H1 (cell line): ENCODE results near the gene ISLR2. TPM values are rescaled to one million over a fixed set of nuclear protein-coding genes. Genes with fewer than 3 reads are reported as not detected.

Experiments
- CTCF ChIA-PET: fragments of 300-600 bp; sonication (Branson Sonifier 250); formaldehyde crosslinking; loops from one replicate; lab custom pipeline; 2021; ENCODE audit not compliant: partially characterized antibody; lab: Charles Lee
- POLR2A ChIA-PET: fragments of 300-600 bp; sonication (Branson Sonifier 250); formaldehyde crosslinking; loops from one replicate; lab custom pipeline; 2021; ENCODE audit warnings: inconsistent platforms; ENCODE audit not compliant: partially characterized antibody; lab: Charles Lee
- DNase-seq, 2 experiments: peaks; one replicate each; pipeline versions ENCODE4 v3.0.0 to v3.0.0-alpha.2; 2010 to 2022; ENCODE audit warnings: low spot score in 2 of 2, low read depth in 1 of 2, mixed read lengths in 1 of 2
- FAIRE-seq: peaks from 2 replicates; lab custom pipeline; 2011; peaks lifted over from hg19 to GRCh38; lab: Jason Lieb, UNC
- H2AFZ ChIP-seq: 2 replicates; pipeline ENCODE4 v1.8.1; 2012; ENCODE audit warnings: low read length, inconsistent platforms
- H2AK5ac ChIP-seq: 2 replicates; pipeline ENCODE4 v1.6.1; 2013; ENCODE audit warnings: low read depth, low read length
- H2BK120ac ChIP-seq: replicated peaks from 2 replicates; pipeline ENCODE3; 2013; ENCODE audit warnings: low read depth, low read length, inconsistent platforms
- H2BK12ac ChIP-seq: 2 replicates; pipeline ENCODE4 v1.6.1; 2013; ENCODE audit warnings: low read depth, low read length
- H2BK15ac ChIP-seq: 2 replicates; pipeline ENCODE4 v1.6.1; 2013; ENCODE audit warnings: low read length
- H2BK20ac ChIP-seq: 2 replicates; pipeline ENCODE4 v1.6.1; 2013; ENCODE audit warnings: low read length
- H2BK5ac ChIP-seq: 2 replicates; pipeline ENCODE4 v1.6.1; 2013; ENCODE audit warnings: low read depth, low read length
- H3K14ac ChIP-seq: 2 replicates; pipeline ENCODE4 v1.6.1; 2013; ENCODE audit warnings: inconsistent platforms; ENCODE audit not compliant: insufficient read length
- H3K18ac ChIP-seq: 2 replicates; pipeline ENCODE4 v1.6.1; 2013; ENCODE audit warnings: low read length; ENCODE audit errors: extremely low read depth
- H3K23ac ChIP-seq: 2 replicates; pipeline ENCODE4 v1.6.1; 2013; ENCODE audit warnings: inconsistent platforms; ENCODE audit not compliant: insufficient read length
- H3K23me2 ChIP-seq: 2 replicates; pipeline ENCODE4 v1.6.1; 2013; ENCODE audit warnings: low read depth, low read length
- H3K27ac ChIP-seq: 2 replicates; pipeline ENCODE4 v1.6.1; 2011; ENCODE audit warnings: low read depth, low read length, inconsistent platforms
- H3K27me3 ChIP-seq, 4 experiments: replicated peaks in 1 of 4; 1 replicate in 1 of 4; 2 replicates in 3 of 4; pipeline versions ENCODE4 v1.6.1 to v1.8.1; 2011 to 2013; ENCODE audit warnings: low read length in 3 of 4, mild to moderate bottlenecking in 3 of 4, inconsistent platforms in 2 of 4, mixed read lengths in 2 of 4, moderate library complexity in 1 of 4; ENCODE audit not compliant: control insufficient read depth in 3 of 4, insufficient read depth in 3 of 4; ENCODE audit errors: extremely low read depth in 1 of 4
- H3K36me3 ChIP-seq, 4 experiments: 2 replicates each; pipeline versions ENCODE4 v1.6.1 to v1.8.1; 2011 to 2013; ENCODE audit warnings: mild to moderate bottlenecking in 4 of 4, low read length in 3 of 4, moderate library complexity in 2 of 4, control low read depth in 1 of 4, inconsistent platforms in 1 of 4; ENCODE audit not compliant: insufficient read depth in 4 of 4, control insufficient read depth in 2 of 4
- H3K4ac ChIP-seq: replicated peaks from 2 replicates; pipeline ENCODE3; 2013; ENCODE audit warnings: low read length, low read depth, mixed read lengths, inconsistent platforms; ENCODE audit not compliant: insufficient read length
- H3K4me1 ChIP-seq, 4 experiments: replicated peaks in 1 of 4; 1 replicate in 1 of 4; 2 replicates in 3 of 4; pipeline versions ENCODE4 v1.6.1 to v1.8.1; 2011 to 2013; ENCODE audit warnings: low read length in 3 of 4, inconsistent platforms in 2 of 4, mixed read lengths in 1 of 4; ENCODE audit not compliant: insufficient read depth in 4 of 4, control insufficient read depth in 3 of 4
- H3K4me2 ChIP-seq, 2 experiments: 2 replicates each; pipeline versions ENCODE4 v1.6.1 to v1.8.1; 2011 to 2013; ENCODE audit warnings: low read depth in 2 of 2, low read length in 2 of 2, control low read depth in 1 of 2, inconsistent platforms in 1 of 2, mild to moderate bottlenecking in 1 of 2; ENCODE audit not compliant: insufficient read depth in 1 of 2
- H3K4me3 ChIP-seq, 4 experiments: fragments of 200-600, 300-600 bp in 1 of 4; sonication (generic), shearing (Covaris generic), sonication (Bioruptor Twin) in 1 of 4; 2 replicates each; pipeline versions ENCODE4 v1.5.1 to v1.8.1; 2011 to 2016; ENCODE audit warnings: low read length in 4 of 4, low read depth in 3 of 4, control low read depth in 2 of 4, inconsistent platforms in 2 of 4, mild to moderate bottlenecking in 2 of 4, mixed read lengths in 1 of 4, moderate library complexity in 1 of 4; ENCODE audit not compliant: insufficient read depth in 2 of 4; ENCODE audit errors: extremely low read depth in 1 of 4
- H3K56ac ChIP-seq: replicated peaks from 2 replicates; pipeline ENCODE3; 2013; ENCODE audit warnings: low read depth, mild to moderate bottlenecking, mixed read lengths, low read length, inconsistent platforms; ENCODE audit not compliant: insufficient read length
- H3K79me1 ChIP-seq: 2 replicates; pipeline ENCODE4 v1.6.1; 2013; ENCODE audit warnings: low read depth, low read length, control low read depth
- H3K79me2 ChIP-seq, 2 experiments: 2 replicates each; pipeline versions ENCODE4 v1.6.1 to v1.8.1; 2012 to 2013; ENCODE audit warnings: low read length in 2 of 2, mild to moderate bottlenecking in 2 of 2, inconsistent platforms in 1 of 2; ENCODE audit not compliant: insufficient read depth in 2 of 2, control insufficient read depth in 1 of 2
- H3K9ac ChIP-seq, 4 experiments: replicated peaks in 1 of 4; 1 replicate in 1 of 4; 2 replicates in 3 of 4; pipeline versions ENCODE4 v1.6.1 to v1.8.1; 2011 to 2013; ENCODE audit warnings: low read depth in 3 of 4, low read length in 3 of 4, control low read depth in 2 of 4, mild to moderate bottlenecking in 2 of 4, moderate library complexity in 2 of 4, inconsistent platforms in 1 of 4; ENCODE audit errors: extremely low read depth in 1 of 4
- H3K9me3 ChIP-seq, 2 experiments: 2 replicates each; pipeline versions ENCODE4 v1.6.1 to v1.8.1; 2012 to 2013; ENCODE audit warnings: mild to moderate bottlenecking in 2 of 2, moderate library complexity in 2 of 2, control low read depth in 1 of 2, inconsistent platforms in 1 of 2, low read depth in 1 of 2, low read length in 1 of 2, mixed read lengths in 1 of 2; ENCODE audit not compliant: insufficient read depth in 2 of 2
- H4K20me1 ChIP-seq, 2 experiments: replicated peaks in 1 of 2; 2 replicates each; pipeline versions ENCODE3 to v1.8.1; 2011 to 2013; ENCODE audit warnings: inconsistent platforms in 2 of 2, low read length in 2 of 2, mild to moderate bottlenecking in 1 of 2; ENCODE audit not compliant: insufficient read depth in 2 of 2, control insufficient read depth in 1 of 2
- H4K5ac ChIP-seq: 2 replicates; pipeline ENCODE4 v1.6.1; 2013; ENCODE audit warnings: low read length, low read depth, mixed read lengths, inconsistent platforms; ENCODE audit not compliant: insufficient read length
- H4K8ac ChIP-seq: 2 replicates; pipeline ENCODE4 v1.8.0; 2013; ENCODE audit warnings: mild to moderate bottlenecking, moderate library complexity, low read length, inconsistent platforms; ENCODE audit not compliant: insufficient read depth; ENCODE audit errors: extremely low read depth
- H4K91ac ChIP-seq: replicated peaks from 2 replicates; pipeline ENCODE3; 2013; ENCODE audit warnings: low read length, mixed read lengths, inconsistent platforms; ENCODE audit not compliant: insufficient read length
- ATF2 ChIP-seq: IDR thresholded peaks from 2 replicates; pipeline ENCODE4 v1.6.1; 2012; ENCODE audit warnings: low read length, inconsistent platforms
- EZH2 ChIP-seq: fragments of 200-600 bp; sonication (generic); IDR thresholded peaks from 2 replicates; pipeline ENCODE4 v1.7.1; 2012; ENCODE audit warnings: low read depth, mild to moderate bottlenecking, moderate library complexity, low read length, inconsistent platforms; ENCODE audit not compliant: severe bottlenecking
- NRF1 ChIP-seq: IDR thresholded peaks from 2 replicates; pipeline ENCODE4 v1.6.1; 2011; ENCODE audit warnings: mild to moderate bottlenecking, low read depth, low read length, improper control_type of control experiment
- POLR2A ChIP-seq, 2 experiments: IDR thresholded peaks; 1 replicate in 1 of 2; 2 replicates in 1 of 2; pipeline ENCODE4 v1.6.1; 2011; ENCODE audit warnings: low read depth in 2 of 2, low read length in 2 of 2, mild to moderate bottlenecking in 2 of 2; ENCODE audit errors: control extremely low read depth in 1 of 2
- RNF2 ChIP-seq: fragments of 200-900, 300-1000 bp; sonication (generic); IDR thresholded peaks from 2 replicates; pipeline ENCODE4 v1.7.1; 2016; ENCODE audit warnings: borderline replicate concordance, low read depth, mild to moderate bottlenecking, antibody characterized with exemption, low read length; ENCODE audit not compliant: poor library complexity, severe bottlenecking; ENCODE audit errors: missing control alignments
- WGBS, 2 experiments: shearing (Covaris generic) in 1 of 2; methylation state at CpG; one replicate each; pipeline versions ENCODE4 v1.1.6 to v1.1.7; 2013 to 2015; ENCODE audit warnings: low lambda C conversion rate in 2 of 2, mixed read lengths in 2 of 2, inconsistent platforms in 1 of 2, low coverage in 1 of 2, missing lambda C conversion rate in 1 of 2; ENCODE audit not compliant: insufficient replicate concordance in 2 of 2, insufficient coverage in 1 of 2, insufficient read length in 1 of 2; ENCODE audit errors: extremely low coverage in 1 of 2, missing lambda C conversion rate in 1 of 2; 5-methylcytosine and 5-hydroxymethylcytosine counted together
- polyA plus RNA-seq, 7 experiments: library from polyadenylated mRNA; depleted of rRNA in 3 of 7; stranded (reverse) in 5 of 7; unstranded in 2 of 7; fragments of >200 nt in 5 of 7; fragments of 200-250 nt in 2 of 7; gene quantifications; 1 replicate in 5 of 7; 2 replicates in 1 of 7; 4 replicates in 1 of 7; pipeline versions ENCODE4 v1.2.1 to v1.2.3, GENCODE V29; 2011 to 2013; ENCODE audit warnings: missing spikeins in 2 of 7, mixed read lengths in 2 of 7
- total RNA-seq: library from RNA; stranded (reverse); fragmentation: NEBNext Ultra II Directional; extraction: Animal tissue kit (Norgen Biotek cat#: 25700); gene quantifications from 2 replicates; pipeline ENCODE4 v1.2.1, GENCODE V29; 2021

ISLR2 gene
- total and polyA plus RNA-seq, 2 of the 8 experiments (the other 6 are each of a cell fraction or from before 2014, with no cell fraction given): 0.47 to 0.58 TPM

DNA sequence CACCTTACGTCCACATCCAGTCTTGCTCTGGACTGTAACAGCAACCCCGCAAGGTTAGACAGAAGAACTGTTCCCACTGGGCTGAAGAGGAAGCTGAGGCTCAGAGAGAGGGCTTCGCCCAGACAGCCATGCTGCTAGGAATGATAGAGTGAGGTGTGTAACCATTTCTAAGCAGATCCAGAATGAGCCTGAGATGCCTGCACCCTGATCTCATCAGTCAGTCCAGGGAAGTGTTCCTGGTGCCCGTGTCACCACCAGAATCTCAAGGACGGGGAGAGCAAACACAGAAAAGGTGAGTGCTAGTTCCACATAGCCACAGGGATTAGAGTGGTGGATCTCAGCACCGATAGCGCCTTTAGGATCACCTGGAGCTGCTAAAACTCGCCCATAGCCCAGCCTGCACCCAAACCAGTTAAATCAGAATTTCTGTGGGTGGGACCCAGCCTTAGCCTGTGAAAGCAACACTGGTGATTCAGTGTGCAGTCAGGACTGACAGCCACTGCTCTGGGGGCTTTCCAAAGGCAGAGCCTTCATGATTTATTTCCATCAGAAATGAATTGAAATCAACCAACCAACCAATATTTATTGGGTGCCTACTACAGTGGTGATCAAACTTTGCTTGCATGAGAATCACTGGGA lies 55.4 kb downstream of the ISLR2 start:
- Histone ChIP-seq H4K8ac (no peak overlapping the region), H2AK5ac (no peak overlapping the region; the same call in 1 of the 2 replicates), H3K56ac (no peak overlapping the region), H3K9ac (no peak overlapping the region), H4K20me1 (peaks cover 0 to 2% of the 10 kb centered on the region in 2 experiments), H2BK120ac (no peak overlapping the region), H3K14ac (no peak overlapping the region), H3K27ac (no peak overlapping the region), H4K5ac (no peak overlapping the region), H2BK15ac (no peak overlapping the region), H4K91ac (no peak overlapping the region), H2BK12ac (no peak overlapping the region), H3K23me2 (no peaks in the 10 kb centered on the region), H3K27me3 (no peaks in the 10 kb centered on the region), H3K4me1 (no peaks in the 10 kb centered on the region), H3K36me3 (no peaks in the 10 kb centered on the region), H3K4me2 (no peak overlapping the region), H3K23ac (no peak overlapping the region)
- ChIA-PET CTCF (interaction anchor here (0.8 to 1.4 kb wide), 2 partner anchors 9 to 52 kb away, joined by 3 to 6 read pairs; no protein-coding TSS in a partner anchor), POLR2A (interaction anchor here (0.9 to 10.3 kb wide), 3 partner anchors 11 to 15 kb away, joined by 3 to 76 read pairs (median 3); partner anchors contain the start of gene STRA6)
- 74% methylated on average over 8 of the region's 8 CpGs; no CpG with 5 or more reads in 1 of the 2 experiments for WGBS, 2 experiments
- DNase-seq (no peak), FAIRE-seq (no peak)
- TF ChIP-seq ATF2 (no peak), RNF2 (no peak), NRF1 (no peak), POLR2A (IDR thresholded peaks at IDR 0.05; ENCODE audit: control extremely low read depth in 1 of 2, low read depth in 2 of 2, low read length in 2 of 2) (no peak), EZH2 (no peak)
- TF ChIP-seq, all 59 proteins: peak for 0
- Histone ChIP-seq H3K79me2 (no peaks in the 10 kb centered on the region), H3K79me1 (no peaks in the 10 kb centered on the region; the same call in 1 of the 2 replicates), H3K18ac (no peak overlapping the region), H3K4ac (no peak overlapping the region), H2BK5ac (no peak overlapping the region), H3K4me3 (no peak overlapping the region), H2AFZ (no peak overlapping the region), H3K9me3 (no peaks in the 10 kb centered on the region), H2BK20ac (no peak overlapping the region)
